H9 (cell line): ENCODE data around the gene ZNFX1. TPM values are rescaled to one million over a fixed set of nuclear protein-coding genes. Genes with fewer than 3 reads are reported as not detected.

ENCODE experiments used
- DNase-seq: peaks from one replicate; pipeline ENCODE4 v3.0.0-alpha.2; 2017
- H2AFZ ChIP-seq: one replicate; pipeline ENCODE4 v1.6.1; 2013; ENCODE audit warnings: mild to moderate bottlenecking, low read length, control low read depth, moderate library complexity
- H2AK5ac ChIP-seq: 2 replicates; pipeline ENCODE4 v1.6.1; 2013; ENCODE audit warnings: low read length, control low read depth, mixed read lengths; ENCODE audit not compliant: insufficient read length
- H2BK120ac ChIP-seq: one replicate; pipeline ENCODE4 v1.6.1; 2013; ENCODE audit warnings: low read depth, mild to moderate bottlenecking, low read length, control low read depth, inconsistent platforms; ENCODE audit not compliant: poor library complexity, severe bottlenecking
- H2BK12ac ChIP-seq: 2 replicates; pipeline ENCODE4 v1.6.1; 2013; ENCODE audit warnings: low read length, control low read depth, mixed read lengths, low read depth; ENCODE audit not compliant: insufficient read length
- H2BK15ac ChIP-seq: 2 replicates; pipeline ENCODE4 v1.6.1; 2013; ENCODE audit warnings: low read depth, low read length, control low read depth
- H2BK20ac ChIP-seq: one replicate; pipeline ENCODE4 v1.6.1; 2013; ENCODE audit warnings: low read depth, mild to moderate bottlenecking, low read length, control low read depth, inconsistent platforms; ENCODE audit not compliant: poor library complexity, severe bottlenecking
- H2BK5ac ChIP-seq: 2 replicates; pipeline ENCODE4 v1.6.1; 2013; ENCODE audit warnings: low read length, control low read depth, mixed read lengths; ENCODE audit not compliant: insufficient read length
- H3K14ac ChIP-seq: 2 replicates; pipeline ENCODE4 v1.6.1; 2013; ENCODE audit warnings: low read length, control low read depth; ENCODE audit not compliant: insufficient read depth
- H3K18ac ChIP-seq: 2 replicates; pipeline ENCODE4 v1.6.1; 2013; ENCODE audit warnings: low read depth, mild to moderate bottlenecking, mixed read lengths, low read length, control low read depth; ENCODE audit not compliant: insufficient read length
- H3K23ac ChIP-seq: 2 replicates; pipeline ENCODE4 v1.6.1; 2013; ENCODE audit warnings: low read length, control low read depth, mixed read lengths, low read depth; ENCODE audit not compliant: insufficient read length
- H3K23me2 ChIP-seq: 2 replicates; pipeline ENCODE4 v1.6.1; 2013; ENCODE audit warnings: low read depth, mild to moderate bottlenecking, mixed read lengths, low read length, control low read depth; ENCODE audit not compliant: insufficient read length, poor library complexity, severe bottlenecking
- H3K27ac ChIP-seq: 2 replicates; pipeline ENCODE4 v1.5.1; 2013; ENCODE audit warnings: low read length, control low read depth, mixed read lengths, low read depth; ENCODE audit not compliant: insufficient read length
- H3K27me3 ChIP-seq: 2 replicates; pipeline ENCODE4 v1.6.1; 2013; ENCODE audit warnings: low read length, control low read depth, inconsistent platforms; ENCODE audit not compliant: insufficient read depth
- H3K4ac ChIP-seq: 2 replicates; pipeline ENCODE4 v1.6.1; 2013; ENCODE audit warnings: low read depth, mild to moderate bottlenecking, control low read depth, inconsistent platforms, low read length, moderate library complexity
- H3K4me1 ChIP-seq: 2 replicates; pipeline ENCODE4 v1.6.1; 2013; ENCODE audit warnings: low read length, control low read depth, inconsistent platforms; ENCODE audit not compliant: insufficient read depth
- H3K4me2 ChIP-seq: 2 replicates; pipeline ENCODE4 v1.6.1; 2013; ENCODE audit warnings: low read length, control low read depth, mixed read lengths; ENCODE audit not compliant: insufficient read length, insufficient read depth
- H3K56ac ChIP-seq: 2 replicates; pipeline ENCODE4 v1.6.1; 2013; ENCODE audit warnings: low read depth, mild to moderate bottlenecking, mixed read lengths, low read length, control low read depth; ENCODE audit not compliant: insufficient read length
- H3K79me1 ChIP-seq: 2 replicates; pipeline ENCODE4 v1.6.1; 2013; ENCODE audit warnings: low read depth, mild to moderate bottlenecking, moderate library complexity, low read length, control low read depth, inconsistent platforms; ENCODE audit not compliant: insufficient read depth, poor library complexity, severe bottlenecking
- H3K79me2 ChIP-seq: 2 replicates; pipeline ENCODE4 v1.6.1; 2013; ENCODE audit warnings: low read length, control low read depth, inconsistent platforms; ENCODE audit not compliant: insufficient read depth
- H3K9ac ChIP-seq: 2 replicates; pipeline ENCODE4 v1.6.1; 2013; ENCODE audit warnings: low read length, control low read depth, mixed read lengths; ENCODE audit not compliant: insufficient read length; ENCODE audit errors: extremely low read depth
- H3K9me3 ChIP-seq: one replicate; pipeline ENCODE4 v1.6.1; 2013; ENCODE audit warnings: low read depth, low read length, inconsistent platforms; ENCODE audit not compliant: control insufficient read depth
- H3T11ph ChIP-seq: one replicate; pipeline ENCODE4 v1.6.1; 2013; ENCODE audit warnings: mild to moderate bottlenecking, low read length, control low read depth, inconsistent platforms
- H4K20me1 ChIP-seq: one replicate; pipeline ENCODE4 v1.6.1; 2013; ENCODE audit not compliant: control insufficient read depth, insufficient read length, insufficient read depth
- H4K5ac ChIP-seq: 2 replicates; pipeline ENCODE4 v1.6.1; 2013; ENCODE audit warnings: low read depth, mild to moderate bottlenecking, mixed read lengths, low read length, control low read depth; ENCODE audit not compliant: insufficient read length
- H4K8ac ChIP-seq: replicated peaks from 2 replicates; pipeline ENCODE4 v1.6.1; 2013; ENCODE audit warnings: low read length, control low read depth, mixed read lengths, low read depth; ENCODE audit not compliant: insufficient read length
- H4K91ac ChIP-seq: 2 replicates; pipeline ENCODE4 v1.6.1; 2013; ENCODE audit warnings: low read depth, mild to moderate bottlenecking, moderate library complexity, mixed read lengths, low read length, control low read depth; ENCODE audit not compliant: insufficient read length
- H3K27ac Mint-ChIP-seq, 3 experiments: 2 replicates in 2 of 3; 3 replicates in 1 of 3; pipeline ENCODE4 v1.8.0; 2020 to 2021; ENCODE audit warnings: mixed read lengths in 3 of 3, mild to moderate bottlenecking in 1 of 3, moderate library complexity in 1 of 3
- H3K27me3 Mint-ChIP-seq: 2 replicates; pipeline ENCODE4 v1.8.0; 2021; ENCODE audit warnings: low read depth, mild to moderate bottlenecking, moderate library complexity, mixed read lengths
- H3K36me3 Mint-ChIP-seq, 3 experiments: 2 replicates in 2 of 3; 3 replicates in 1 of 3; pipeline ENCODE4 v1.8.0; 2020 to 2021; ENCODE audit warnings: low read depth in 3 of 3, mixed read lengths in 3 of 3; ENCODE audit not compliant: insufficient read depth in 1 of 3
- H3K4me1 Mint-ChIP-seq, 2 experiments: 2 replicates each; pipeline ENCODE4 v1.8.0; 2020; ENCODE audit warnings: mixed read lengths in 2 of 2
- H3K4me3 Mint-ChIP-seq, 2 experiments: 2 replicates in 1 of 2; 3 replicates in 1 of 2; pipeline ENCODE4 v1.8.0; 2020 to 2021; ENCODE audit warnings: mild to moderate bottlenecking in 2 of 2, mixed read lengths in 2 of 2, moderate library complexity in 1 of 2
- H3K9me3 Mint-ChIP-seq, 2 experiments: 2 replicates in 1 of 2; 3 replicates in 1 of 2; pipeline ENCODE4 v1.8.0; 2020; ENCODE audit warnings: mild to moderate bottlenecking in 2 of 2, mixed read lengths in 2 of 2, moderate library complexity in 1 of 2
- CTCF ChIP-seq: fragments of 200-600 bp; sonication (generic); conservative IDR thresholded peaks from 3 replicates; pipeline ENCODE4 v1.8.0; 2021; ENCODE audit warnings: antibody characterized with exemption, mild to moderate bottlenecking
- WGBS: extraction: QIAGEN DNeasy Blood & Tissue Kit; methylation state at CpG from one replicate; pipeline ENCODE4 v1.1.7; 2013; ENCODE audit warnings: missing lambda C conversion rate, low lambda C conversion rate, mixed read lengths; ENCODE audit not compliant: insufficient read length; ENCODE audit errors: extremely low coverage; 5-methylcytosine and 5-hydroxymethylcytosine counted together
- total RNA-seq: library from RNA; stranded (reverse); gene quantifications from 2 replicates; pipeline ENCODE4 v1.2.1, GENCODE V29; 2021

The ZNFX1 gene
- total RNA-seq, 1 experiment from 2014 or later = 13.3 TPM

GRCh38 chr20:49259284-49259683, 18.6 kb downstream of the ZNFX1 start:
- H3K4me1 ChIP-seq = no peaks in the 10 kb centered on the region
- no peaks in the 10 kb centered on the region for H3K27me3 ChIP-seq
- H2BK20ac ChIP-seq = no peak overlapping the region
- no peak overlapping the region for H3K23ac ChIP-seq
- H2AFZ ChIP-seq = no peak overlapping the region
- H3K4me1 Mint-ChIP-seq = no peaks in the 10 kb centered on the region
- H3K9me3 Mint-ChIP-seq = no peaks in the 10 kb centered on the region
- H3K27ac ChIP-seq = no peak overlapping the region
- H3K4me2 ChIP-seq = no peak overlapping the region
- no peak overlapping the region for H2BK5ac ChIP-seq
- H2BK15ac ChIP-seq = no peak overlapping the region
- H2BK12ac ChIP-seq = no peak overlapping the region
- no peak overlapping the region for H4K5ac ChIP-seq
- peaks cover 34 to 90% (median 79%) of the 10 kb centered on the region in 3 experiments for H3K36me3 Mint-ChIP-seq
- no peak overlapping the region for H3K27ac Mint-ChIP-seq
- no peak overlapping the region for H3K14ac ChIP-seq
- no peak overlapping the region for H4K8ac ChIP-seq
- no peak overlapping the region for H4K91ac ChIP-seq
- no peaks in the 10 kb centered on the region for H3K79me1 ChIP-seq
- H3K79me2 ChIP-seq = no peaks in the 10 kb centered on the region
- H3K27me3 Mint-ChIP-seq = no peaks in the 10 kb centered on the region
- no peak overlapping the region for H3K4ac ChIP-seq
- 100% methylated on average over 1 of the region's 4 CpGs for WGBS
- no peak overlapping the region for H3K56ac ChIP-seq
- H3K18ac ChIP-seq = no peak overlapping the region
- no peak overlapping the region for H3K9ac ChIP-seq
- TF ChIP-seq CTCF = no peak
- H3K9me3 ChIP-seq = no peaks in the 10 kb centered on the region
- H3K4me3 Mint-ChIP-seq = no peak overlapping the region
- no peak overlapping the region for H2AK5ac ChIP-seq
- H4K20me1 ChIP-seq = no peaks in the 10 kb centered on the region
- H3T11ph ChIP-seq = no peak overlapping the region
- no peak for DNase-seq
- no peaks in the 10 kb centered on the region for H3K23me2 ChIP-seq
- no peak overlapping the region for H2BK120ac ChIP-seq
